Immature natural killer cell (primary cell): ENCODE data around the gene UBE2H. TPM values are rescaled to one million over a fixed set of nuclear protein-coding genes. Genes with fewer than 3 reads are reported as not detected.
"Not testable (repeated sequence)": the region's sequence is repeated elsewhere in the genome, so short reads cannot be mapped to it uniquely, and the experiment has no call there.

Experiments used
- DNase-seq, 3 donors: peaks; one replicate each; pipeline ENCODE4 v3.0.0; 2022; ENCODE audit warnings: mixed read lengths in 1 of 3
- H3K27ac Mint-ChIP-seq, 6 donors: one replicate each; pipeline ENCODE4 v1.8.0; 2020; ENCODE audit warnings: mixed read lengths in 6 of 6, mild to moderate bottlenecking in 5 of 6, inconsistent platforms in 4 of 6, moderate library complexity in 3 of 6
- H3K27me3 Mint-ChIP-seq, 3 donors: one replicate each; pipeline ENCODE4 v1.8.0; 2020 to 2021; ENCODE audit warnings: low read depth in 3 of 3, mild to moderate bottlenecking in 3 of 3, mixed read lengths in 3 of 3, moderate library complexity in 3 of 3, inconsistent platforms in 1 of 3
- H3K36me3 Mint-ChIP-seq, 3 donors: one replicate each; pipeline ENCODE4 v1.8.0; 2020; ENCODE audit warnings: mixed read lengths in 3 of 3, inconsistent platforms in 2 of 3, mild to moderate bottlenecking in 2 of 3
- H3K4me1 Mint-ChIP-seq, 2 donors: one replicate each; pipeline ENCODE4 v1.8.0; 2020; ENCODE audit warnings: inconsistent platforms in 2 of 2, mild to moderate bottlenecking in 2 of 2, mixed read lengths in 2 of 2, moderate library complexity in 1 of 2
- H3K4me3 Mint-ChIP-seq, 5 donors: one replicate each; pipeline ENCODE4 v1.8.0; 2020; ENCODE audit warnings: mild to moderate bottlenecking in 5 of 5, mixed read lengths in 5 of 5, inconsistent platforms in 3 of 5, moderate library complexity in 3 of 5
- H3K9me3 Mint-ChIP-seq, 6 donors: one replicate each; pipeline ENCODE4 v1.8.0; 2020; ENCODE audit warnings: mild to moderate bottlenecking in 6 of 6, mixed read lengths in 6 of 6, inconsistent platforms in 4 of 6, moderate library complexity in 3 of 6
- polyA plus RNA-seq, 3 donors: library from polyadenylated mRNA; unstranded; fragments of 300-500 nt; fragmentation: Illumina TruSeq; gene quantifications; one replicate each; pipeline ENCODE4 v1.2.3, GENCODE V29; 2021

UBE2H gene
- polyA plus RNA-seq, 3 donors from 2014 or later, result 28.1 to 71.9 (median 32.2) TPM

GRCh38 chr7:129866251-129866650, 86.5 kb downstream of the UBE2H start:
- no peak for DNase-seq
- Mint-ChIP-seq H3K4me1 (peaks cover 58 to 82% of the 10 kb centered on the region in 2 donors), H3K27me3 (peaks cover 0 to 6% (median 2%) of the 10 kb centered on the region in 3 donors), H3K27ac (peak overlapping the region; percentile 57 to 77 (median 66)), H3K36me3 (peaks cover 3 to 5% (median 4%) of the 10 kb centered on the region in 3 donors), H3K4me3 (peak overlapping the region in 2 of 5 donors; percentile 33 to 50), H3K9me3 (no peaks in the 10 kb centered on the region)

- Mint-ChIP-seq H3K4me1 (peaks cover 59 to 82% of the 10 kb centered on the region in 2 donors), H3K27me3 (peaks cover 0 to 6% (median 2%) of the 10 kb centered on the region in 3 donors), H3K9me3 (no peaks in the 10 kb centered on the region), H3K27ac (peak overlapping the region in 5 of 6 donors; percentile 57 to 77 (median 67)), H3K4me3 (peak overlapping the region in 2 of 5 donors; percentile 33 to 50), H3K36me3 (peaks cover under 1 to 4% (median 3%) of the 10 kb centered on the region in 3 donors)
- no peak for DNase-seq
Measured at GRCh38 chr7:129865925-129866201, 86.9 kb downstream of the UBE2H start.

- no peak for DNase-seq
- Mint-ChIP-seq H3K27me3 (peaks cover 0 to 6% (median 2%) of the 10 kb centered on the region in 3 donors), H3K27ac (peak overlapping the region in 4 of 6 donors; percentile 10 to 69 (median 36)), H3K9me3 (no peaks in the 10 kb centered on the region), H3K4me3 (no peak overlapping the region), H3K4me1 (peaks cover 65 to 82% of the 10 kb centered on the region in 2 donors), H3K36me3 (peaks cover 0 to 4% (median 3%) of the 10 kb centered on the region in 3 donors)
Measured at GRCh38 chr7:129865093-129865924, 87.5 kb downstream of the UBE2H start.

GRCh38 chr7:129864676-129865075, 88.1 kb downstream of the UBE2H start:
- peaks cover 66 to 82% of the 10 kb centered on the region in 2 donors for H3K4me1 Mint-ChIP-seq
- H3K4me3 Mint-ChIP-seq, H3K27ac Mint-ChIP-seq, H3K36me3 Mint-ChIP-seq, H3K27me3 Mint-ChIP-seq, H3K9me3 Mint-ChIP-seq, DNase-seq: not testable (repeated sequence)

- no peak overlapping the region for H3K27ac Mint-ChIP-seq
- DNase-seq, result no peak
- peaks cover 67 to 82% of the 10 kb centered on the region in 2 donors for H3K4me1 Mint-ChIP-seq
- peaks cover 0 to 3% (median 0%) of the 10 kb centered on the region in 3 donors for H3K27me3 Mint-ChIP-seq
- H3K4me3 Mint-ChIP-seq, result no peak overlapping the region
- H3K9me3 Mint-ChIP-seq, result no peaks in the 10 kb centered on the region
- H3K36me3 Mint-ChIP-seq, result no peaks in the 10 kb centered on the region
Measured at GRCh38 chr7:129864042-129864441, 88.7 kb downstream of the UBE2H start.

- Mint-ChIP-seq H3K27ac (peak overlapping the region in 2 of 6 donors; percentile 7 to 35), H3K9me3 (no peaks in the 10 kb centered on the region), H3K4me1 (peaks cover 67 to 88% of the 10 kb centered on the region in 2 donors), H3K4me3 (no peak overlapping the region), H3K27me3 (peaks cover 0 to 2% (median 0%) of the 10 kb centered on the region in 3 donors), H3K36me3 (no peaks in the 10 kb centered on the region)
- no peak for DNase-seq
Measured at GRCh38 chr7:129862682-129863081, 90.1 kb downstream of the UBE2H start.

- H3K27me3 Mint-ChIP-seq, result not testable (repeated sequence)
Measured at GRCh38 chr7:129860784-129861183, 92.0 kb downstream of the UBE2H start.

GRCh38 chr7:129859183-129859582, 93.6 kb downstream of the UBE2H start:
- DNase-seq, result no peak
- no peak overlapping the region for H3K4me3 Mint-ChIP-seq
- H3K9me3 Mint-ChIP-seq, result no peaks in the 10 kb centered on the region

More at GRCh38 chr7:129860784-129861183, 92.0 kb downstream of the UBE2H start:
- peak overlapping the region in 1 of 5 donors; percentile 45 for H3K4me3 Mint-ChIP-seq
- DNase-seq, H3K36me3 Mint-ChIP-seq, H3K9me3 Mint-ChIP-seq: not testable (repeated sequence)
- H3K27ac Mint-ChIP-seq, result peak overlapping the region in 1 of 6 donors; percentile 48
- peaks cover 66 to 93% of the 10 kb centered on the region in 2 donors for H3K4me1 Mint-ChIP-seq

GRCh38 chr7:129858490-129858889, 94.3 kb downstream of the UBE2H start:
- H3K4me3 Mint-ChIP-seq, result no peak overlapping the region
- no peak for DNase-seq
- no peak overlapping the region for H3K27ac Mint-ChIP-seq
- no peaks in the 10 kb centered on the region for H3K36me3 Mint-ChIP-seq
- H3K27me3 Mint-ChIP-seq, result no peaks in the 10 kb centered on the region
- H3K4me1 Mint-ChIP-seq, result peaks cover 75 to 100% of the 10 kb centered on the region in 2 donors
- no peaks in the 10 kb centered on the region for H3K9me3 Mint-ChIP-seq

More at GRCh38 chr7:129859183-129859582, 93.6 kb downstream of the UBE2H start:
- Mint-ChIP-seq H3K27ac (peak overlapping the region in 1 of 6 donors; percentile 23), H3K27me3 (no peaks in the 10 kb centered on the region), H3K36me3 (no peaks in the 10 kb centered on the region), H3K4me1 (peaks cover 74 to 100% of the 10 kb centered on the region in 2 donors)

GRCh38 chr7:129857313-129857712, 95.4 kb downstream of the UBE2H start:
- no peak overlapping the region for H3K4me3 Mint-ChIP-seq
- peaks cover 0 to 3% (median 0%) of the 10 kb centered on the region in 3 donors for H3K36me3 Mint-ChIP-seq
- H3K27me3 Mint-ChIP-seq, result no peaks in the 10 kb centered on the region
- peak overlapping the region in 1 of 6 donors; percentile 19 for H3K27ac Mint-ChIP-seq
- no peaks in the 10 kb centered on the region for H3K9me3 Mint-ChIP-seq
- no peak for DNase-seq
- H3K4me1 Mint-ChIP-seq, result peaks cover 71 to 98% of the 10 kb centered on the region in 2 donors

- H3K9me3 Mint-ChIP-seq, result no peaks in the 10 kb centered on the region
- DNase-seq, result no peak
- H3K4me3 Mint-ChIP-seq, result peak overlapping the region in 3 of 5 donors; percentile 11 to 36 (median 23)
- peaks cover 0 to 3% (median 0%) of the 10 kb centered on the region in 3 donors for H3K36me3 Mint-ChIP-seq
- H3K27ac Mint-ChIP-seq, result peak overlapping the region in 4 of 6 donors; percentile 11 to 65 (median 45)
- H3K4me1 Mint-ChIP-seq, result peaks cover 62 to 95% of the 10 kb centered on the region in 2 donors
- no peaks in the 10 kb centered on the region for H3K27me3 Mint-ChIP-seq
Measured at GRCh38 chr7:129855935-129856717, 96.6 kb downstream of the UBE2H start.

- no peak for DNase-seq
- Mint-ChIP-seq H3K9me3 (no peaks in the 10 kb centered on the region), H3K4me3 (no peak overlapping the region), H3K4me1 (peaks cover 56 to 92% of the 10 kb centered on the region in 2 donors), H3K27ac (no peak overlapping the region), H3K36me3 (peaks cover 0 to 3% (median 0%) of the 10 kb centered on the region in 3 donors), H3K27me3 (no peaks in the 10 kb centered on the region)
Measured at GRCh38 chr7:129855234-129855673, 97.5 kb downstream of the UBE2H start.

GRCh38 chr7:129854401-129854800, 98.4 kb downstream of the UBE2H start:
- Mint-ChIP-seq H3K4me3 (no peak overlapping the region), H3K27ac (no peak overlapping the region), H3K36me3 (peaks cover 0 to 3% (median 3%) of the 10 kb centered on the region in 3 donors), H3K27me3 (no peaks in the 10 kb centered on the region), H3K9me3 (no peaks in the 10 kb centered on the region), H3K4me1 (peaks cover 48 to 92% of the 10 kb centered on the region in 2 donors)
- no peak for DNase-seq
